Pancreas (tissue), 10 donors: Measurements from ENCODE around the gene DCHS1. TPM values are rescaled to one million over a fixed set of nuclear protein-coding genes. Genes with fewer than 3 reads are reported as not detected.
A peak's percentile ranks its signal among the peaks of the same experiment; 100 is the strongest.

Experiments
- ATAC-seq, 4 donors: fragments of 200-7000 bp; cut with Tn5 transposase; one replicate each; pipeline versions ENCODE4 v1.8.0 to v1.9.1; 2020; ENCODE audit warnings: mild to moderate bottlenecking in 4 of 4, moderate library complexity in 4 of 4
- DNase-seq, 6 donors: peaks; one replicate each; pipeline ENCODE4 v3.0.0-alpha.2; 2020
- FAIRE-seq: peaks from 2 replicates; lab custom pipeline; 2012; peaks lifted over from hg19 to GRCh38; lab: Jason Lieb, UNC
- H3K27ac ChIP-seq, 4 donors: fragments of 200-600 bp; sonication (generic); 1 replicate in 3 of 4; 2 replicates in 1 of 4; pipeline versions ENCODE4 v1.5.0 to v1.8.0; 2020
- H3K27me3 ChIP-seq, 4 donors: fragments of 200-600 bp; one replicate each; pipeline ENCODE4 v1.8.0; 2021
- H3K36me3 ChIP-seq, 3 donors: fragments of 200-600 bp; sonication (generic) in 1 of 3; one replicate each; pipeline versions ENCODE4 v1.5.0 to v1.8.0; 2020 to 2021
- H3K4me1 ChIP-seq, 3 donors: fragments of 200-600 bp; one replicate each; pipeline ENCODE4 v1.8.0; 2021
- H3K4me3 ChIP-seq, 4 donors: fragments of 200-600 bp; sonication (generic) in 2 of 4; one replicate each; pipeline versions ENCODE4 v1.5.0 to v1.8.0; 2020 to 2021
- H3K9me3 ChIP-seq, 4 donors: fragments of 200-600 bp; one replicate each; pipeline ENCODE4 v1.8.0; 2021
- CTCF ChIP-seq, 4 donors: fragments of 200-600 bp; sonication (generic) in 3 of 4; IDR thresholded peaks; one replicate each; pipeline versions ENCODE4 v1.5.0 to v1.8.0; 2021; ENCODE audit warnings: antibody characterized with exemption in 4 of 4
- WGBS, 2 donors: extraction: QIAGEN DNeasy Blood & Tissue Kit; methylation state at CpG; one replicate each; pipeline ENCODE4 v1.1.7; 2013; 5-methylcytosine and 5-hydroxymethylcytosine counted together
- intact Hi-C, 3 donors: fragments of 100-400 bp; cut with DNase I; formaldehyde crosslinking; loops; one replicate each; pipeline versions ENCODE4 v1.11.1 to v1.14.2; 2022
- polyA plus RNA-seq, 2 donors: library from polyadenylated mRNA; stranded (reverse); fragments of 200-250 nt; gene quantifications; one replicate each; pipeline ENCODE4 v1.2.3, GENCODE V29; 2013
- total RNA-seq, 6 donors: library from RNA; stranded (reverse); fragmentation: NEBNext Ultra II Directional in 4 of 6; extraction: Animal tissue kit (Norgen Biotek cat#: 25700) in 4 of 6; gene quantifications; one replicate each; pipeline versions ENCODE4 v1.2.1 to v1.2.4, GENCODE V29; 2021 to 2023
- donor health status: healthy with polysubstance abuse.
- donor health status: DM: no; HTN: no; CAD: no; lungs with moderate emphysema.
- donor health status: DM: no; HTN: no; CAD: no.
- donor health status: control.
- donor health status: control.
- donor health status: Bipolar disorder and iron deficiency.
- donor health status: DM: yes; HTN: yes; CAD: no.
- donor health status: DM: no; HTN: no; CAD: no.
- donor health status: DM: no; HTN: no; CAD: no.
- donor health status: DM: yes; HTN: yes; CAD: no.

DCHS1 gene
- total and polyA plus RNA-seq, 8 donors, result 2.3 to 4.8 (median 3.7) TPM

- no peak for TF ChIP-seq CTCF (IDR thresholded peaks at IDR 0.05)
- Histone ChIP-seq H3K4me1 (peaks cover 0 to 22% (median 16%) of the 10 kb centered on the region in 3 donors), H3K36me3 (no peaks in the 10 kb centered on the region), H3K4me3 (no peak overlapping the region), H3K27ac (no peak overlapping the region), H3K27me3 (no peaks in the 10 kb centered on the region), H3K9me3 (no peaks in the 10 kb centered on the region)
- FAIRE-seq (no peak), ATAC-seq (no peak), DNase-seq (peak in 1 of 6 donors; percentile 61)
- intact Hi-C loops, result loop anchor here in 1 of 3 donors (10.0 kb wide), 1 partner anchor 68 kb away; the partner anchor contains the start of gene MRPL17
- 89 to 92% methylated on average over 14 of the region's 14 CpGs for WGBS, 2 donors
Measured at GRCh38 chr11:6616596-6617250, 38.9 kb downstream of the DCHS1 start.

GRCh38 chr11:6615882-6616585 is 39.6 kb downstream of the DCHS1 start:
- no peak for FAIRE-seq
- 94% methylated on average over 9 of the region's 9 CpGs for WGBS, 2 donors
- intact Hi-C loops, result loop anchor here in 1 of 3 donors (10.0 kb wide), 1 partner anchor 69 kb away; the partner anchor contains the start of gene MRPL17

GRCh38 chr11:6615046-6615445 is 40.6 kb downstream of the DCHS1 start:
- TF ChIP-seq CTCF (IDR thresholded peaks at IDR 0.05), result no peak
- DNase-seq (no peak), FAIRE-seq (no peak), ATAC-seq (no peak)
- Histone ChIP-seq H3K27me3 (no peaks in the 10 kb centered on the region), H3K4me3 (no peak overlapping the region), H3K4me1 (peaks cover 6 to 29% (median 20%) of the 10 kb centered on the region in 3 donors), H3K27ac (no peak overlapping the region), H3K9me3 (no peaks in the 10 kb centered on the region), H3K36me3 (peaks cover 0 to 10% (median 7%) of the 10 kb centered on the region in 3 donors)
- 94 to 95% methylated on average over 5 of the region's 5 CpGs for WGBS, 2 donors
- intact Hi-C loops, result loop anchor here in 1 of 3 donors (10.0 kb wide), 1 partner anchor 70 kb away; the partner anchor contains the start of gene MRPL17

More at GRCh38 chr11:6615882-6616585, 39.6 kb downstream of the DCHS1 start:
- no peaks in the 10 kb centered on the region for H3K36me3 ChIP-seq
- TF ChIP-seq CTCF (IDR thresholded peaks at IDR 0.05), result no peak
- DNase-seq (peak in 1 of 6 donors; percentile 43), ATAC-seq (no peak)
- no peaks in the 10 kb centered on the region for H3K9me3 ChIP-seq
- no peak overlapping the region for H3K4me3 ChIP-seq
- H3K27me3 ChIP-seq, result no peaks in the 10 kb centered on the region
- peaks cover 4 to 23% (median 17%) of the 10 kb centered on the region in 3 donors for H3K4me1 ChIP-seq
- no peak overlapping the region for H3K27ac ChIP-seq

- intact Hi-C loops, result loop anchor here in 1 of 3 donors (10.0 kb wide), 1 partner anchor 70 kb away; the partner anchor contains the start of gene MRPL17
Measured at GRCh38 chr11:6614446-6614845, 41.2 kb downstream of the DCHS1 start.

More at GRCh38 chr11:6614446-6614845, 41.2 kb downstream of the DCHS1 start:
- Histone ChIP-seq H3K9me3 (no peaks in the 10 kb centered on the region), H3K27me3 (no peaks in the 10 kb centered on the region), H3K36me3 (peaks cover 5 to 16% (median 13%) of the 10 kb centered on the region in 3 donors), H3K4me1 (peaks cover 6 to 29% (median 15%) of the 10 kb centered on the region in 3 donors), H3K27ac (no peak overlapping the region), H3K4me3 (no peak overlapping the region)
- 83 to 93% methylated on average over 2 of the region's 2 CpGs for WGBS, 2 donors
- FAIRE-seq, result no peak
- no peak for TF ChIP-seq CTCF (IDR thresholded peaks at IDR 0.05)
- DNase-seq, result peak in 1 of 6 donors; percentile 19
- no peak for ATAC-seq
